Mucosa of descending colon (tissue), 3 donors: ENCODE measurements around the gene DEXI. TPM values are rescaled to one million over a fixed set of nuclear protein-coding genes. Genes with fewer than 3 reads are reported as not detected.
"Not testable (repeated sequence)": the region's sequence is repeated elsewhere in the genome, so short reads cannot be mapped to it uniquely, and the experiment has no call there.

Experiments used
- ATAC-seq: fragments of 200-7000 bp; cut with Tn5 transposase; one replicate; pipeline ENCODE4 v1.9.1; 2020; ENCODE audit warnings: mild to moderate bottlenecking, moderate library complexity
- DNase-seq, 3 donors: peaks; one replicate each; pipeline ENCODE4 v3.0.0-alpha.2; 2020
- H3K36me3 ChIP-seq: fragments of 200-600 bp; one replicate; pipeline ENCODE4 v1.8.0; 2021; ENCODE audit warnings: low read depth, mild to moderate bottlenecking
- H3K4me1 ChIP-seq: fragments of 200-600 bp; one replicate; pipeline ENCODE4 v1.8.0; 2021; ENCODE audit warnings: low read depth, mild to moderate bottlenecking
- H3K4me3 ChIP-seq: fragments of 200-600 bp; one replicate; pipeline ENCODE4 v1.8.0; 2021; ENCODE audit warnings: mild to moderate bottlenecking
- H3K9me3 ChIP-seq: fragments of 200-600 bp; one replicate; pipeline ENCODE4 v1.8.0; 2021; ENCODE audit warnings: mild to moderate bottlenecking
- intact Hi-C, 2 donors: fragments of 100-400 bp; cut with DNase I in 1 of 2; cut with micrococcal nuclease in 1 of 2; formaldehyde crosslinking; loops; one replicate each; pipeline versions ENCODE4 v1.11.0 to v1.11.1; 2022; cut with DNase I, micrococcal nuclease
- total RNA-seq, 3 donors: library from RNA; stranded (reverse); fragmentation: NEBNext Ultra II Directional in 2 of 3; extraction: Animal tissue kit (Norgen Biotek cat#: 25700) in 2 of 3; gene quantifications; one replicate each; pipeline versions ENCODE4 v1.2.1 to v1.2.4, GENCODE V29; 2021 to 2023
- TF ChIP-seq, protein P1 (sequence below): fragments of 200-600 bp; IDR thresholded peaks from one replicate; pipeline ENCODE4 v1.8.0; 2022; ENCODE audit warnings: antibody characterized with exemption, mild to moderate bottlenecking
- donor health status: DM: no; HTN: no; CAD: no; lungs with moderate emphysema.
- donor health status: DM: no; HTN: no; CAD: no.
- donor health status: DM: no; HTN: yes; CAD: no.

Gene DEXI
- total RNA-seq, 3 donors from 2014 or later, result 18.0 to 44.8 (median 26.6) TPM

DNA sequence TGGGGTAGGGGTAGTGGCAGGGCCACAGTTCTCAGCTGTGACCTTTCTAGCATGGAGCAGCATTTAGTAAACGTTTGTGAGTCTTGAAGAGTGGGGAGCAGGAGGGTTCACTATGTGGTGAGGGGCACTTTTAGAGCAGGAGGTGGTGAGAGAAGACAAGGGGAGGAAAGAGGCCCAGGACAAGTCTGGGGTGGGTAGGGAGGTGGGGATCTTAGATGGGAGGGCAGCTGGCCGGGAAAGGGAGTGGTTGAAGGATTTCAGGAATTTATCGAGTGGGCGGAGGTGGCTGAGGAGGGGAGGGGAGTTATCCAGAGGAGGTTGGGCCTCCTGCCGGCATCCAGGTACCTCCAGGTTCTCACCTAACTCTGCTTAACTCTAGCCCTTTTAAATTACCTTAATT, 4.0 kb upstream of the DEXI start:
- ATAC-seq (no peak), DNase-seq (peak in 1 of 3 donors; percentile 45)
- peaks cover 23% of the 10 kb centered on the region for H3K4me1 ChIP-seq
- H3K4me3 ChIP-seq, result no peak overlapping the region
- intact Hi-C loops, result no loop called here
- TF ChIP-seq, protein P1, sequence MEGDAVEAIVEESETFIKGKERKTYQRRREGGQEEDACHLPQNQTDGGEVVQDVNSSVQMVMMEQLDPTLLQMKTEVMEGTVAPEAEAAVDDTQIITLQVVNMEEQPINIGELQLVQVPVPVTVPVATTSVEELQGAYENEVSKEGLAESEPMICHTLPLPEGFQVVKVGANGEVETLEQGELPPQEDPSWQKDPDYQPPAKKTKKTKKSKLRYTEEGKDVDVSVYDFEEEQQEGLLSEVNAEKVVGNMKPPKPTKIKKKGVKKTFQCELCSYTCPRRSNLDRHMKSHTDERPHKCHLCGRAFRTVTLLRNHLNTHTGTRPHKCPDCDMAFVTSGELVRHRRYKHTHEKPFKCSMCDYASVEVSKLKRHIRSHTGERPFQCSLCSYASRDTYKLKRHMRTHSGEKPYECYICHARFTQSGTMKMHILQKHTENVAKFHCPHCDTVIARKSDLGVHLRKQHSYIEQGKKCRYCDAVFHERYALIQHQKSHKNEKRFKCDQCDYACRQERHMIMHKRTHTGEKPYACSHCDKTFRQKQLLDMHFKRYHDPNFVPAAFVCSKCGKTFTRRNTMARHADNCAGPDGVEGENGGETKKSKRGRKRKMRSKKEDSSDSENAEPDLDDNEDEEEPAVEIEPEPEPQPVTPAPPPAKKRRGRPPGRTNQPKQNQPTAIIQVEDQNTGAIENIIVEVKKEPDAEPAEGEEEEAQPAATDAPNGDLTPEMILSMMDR, result no peak
- H3K36me3 ChIP-seq, result no peaks in the 10 kb centered on the region
- no peaks in the 10 kb centered on the region for H3K9me3 ChIP-seq

DNA sequence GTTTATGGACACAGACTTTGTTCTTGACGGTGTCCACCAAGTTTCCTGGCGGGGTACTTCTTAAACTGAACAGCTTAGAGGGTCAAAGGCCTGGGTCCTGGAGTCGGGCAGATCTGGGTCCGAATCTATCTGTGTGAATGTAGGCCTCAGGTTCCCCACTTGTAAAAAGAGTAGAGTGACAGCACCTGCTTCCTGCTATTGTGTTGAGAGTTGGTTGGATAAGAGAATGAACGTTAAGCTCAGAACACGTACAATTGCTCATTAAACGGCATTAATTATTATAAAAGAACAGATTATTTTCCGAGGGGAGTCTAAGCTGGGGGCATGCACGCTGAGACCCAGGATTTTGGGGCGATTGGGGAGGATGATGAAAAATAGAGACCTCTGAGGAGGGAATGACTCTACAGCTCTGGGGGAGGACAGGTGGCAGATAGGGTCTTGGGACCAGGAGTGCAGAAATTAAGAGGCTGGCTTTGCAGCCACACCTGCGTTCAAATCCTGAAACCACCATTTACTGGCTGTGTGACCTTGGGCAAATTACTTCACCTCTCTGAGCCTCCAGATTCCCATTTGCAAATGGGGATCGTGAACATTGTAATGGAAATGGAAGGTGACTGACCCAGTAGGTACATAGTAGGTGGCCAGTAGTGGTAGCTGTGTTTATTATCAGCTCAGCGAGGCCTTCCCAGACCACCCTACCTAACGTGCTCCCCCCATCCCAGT, 3.0 kb upstream of the DEXI start:
- H3K4me3 ChIP-seq, result peak overlapping the region; percentile 90
- DNase-seq (no peak), ATAC-seq (no peak)
- H3K36me3 ChIP-seq, result no peaks in the 10 kb centered on the region
- intact Hi-C loops, result no loop called here
- H3K9me3 ChIP-seq, result no peaks in the 10 kb centered on the region
- TF ChIP-seq, protein P1, result no peak
- H3K4me1 ChIP-seq, result peaks cover 33% of the 10 kb centered on the region

DNA sequence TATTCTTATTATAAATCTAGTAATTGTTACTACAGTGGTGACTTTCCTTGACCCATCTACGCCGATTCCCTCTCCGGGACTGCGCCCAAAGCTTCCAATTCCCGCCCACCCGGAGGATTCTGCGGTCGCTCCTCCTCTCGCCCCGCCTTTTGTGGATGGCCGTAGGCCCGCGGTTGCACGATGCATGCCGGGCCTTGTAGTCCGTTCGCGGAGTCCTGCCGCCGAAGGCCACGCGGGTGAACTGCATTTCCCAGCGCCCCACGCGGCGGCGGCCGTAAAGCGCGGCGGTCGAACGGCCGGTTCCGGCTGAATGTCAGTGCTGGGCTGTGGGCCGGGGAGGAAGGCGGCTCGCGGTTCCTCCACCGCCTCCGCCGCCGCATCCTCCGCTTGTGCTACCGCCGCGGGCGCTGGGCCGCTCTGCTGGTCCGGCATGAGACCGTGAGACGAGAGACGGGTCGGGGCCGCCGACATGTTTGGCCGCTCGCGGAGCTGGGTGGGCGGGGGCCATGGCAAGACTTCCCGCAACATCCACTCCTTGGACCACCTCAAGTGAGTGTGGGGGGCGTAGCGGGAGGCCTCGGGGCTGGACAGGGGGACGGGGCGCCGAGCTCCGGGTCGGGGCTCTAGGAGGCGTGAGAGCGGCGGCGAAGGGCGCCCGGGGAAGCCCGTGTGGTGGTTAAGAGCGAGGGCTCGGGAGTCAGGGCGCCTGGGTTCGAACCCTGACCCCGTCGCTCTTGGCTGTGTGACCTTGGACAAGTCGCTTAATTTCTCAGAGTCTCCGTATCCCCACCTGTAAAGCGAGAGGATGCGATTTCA, 2.2 kb upstream of the DEXI start, which contains the start of gene CLEC16A:
Gene CLEC16A (plus strand): TSS at position 316 of the 816 bp plus-strand sequence. CDS start 154 bp downstream, at position 470.
- H3K4me1 ChIP-seq, result peaks cover 41% of the 10 kb centered on the region
- DNase-seq, result peak; percentile 98 to 99 (median 98)
- ATAC-seq, result peak; percentile 83
- TF ChIP-seq, protein P1, result peak; percentile 18
- H3K36me3 ChIP-seq, result no peaks in the 10 kb centered on the region
- no peaks in the 10 kb centered on the region for H3K9me3 ChIP-seq
- intact Hi-C loops, result no loop called here
- H3K4me3 ChIP-seq, result peak within 1 kb of the TSS; percentile 90

DNA sequence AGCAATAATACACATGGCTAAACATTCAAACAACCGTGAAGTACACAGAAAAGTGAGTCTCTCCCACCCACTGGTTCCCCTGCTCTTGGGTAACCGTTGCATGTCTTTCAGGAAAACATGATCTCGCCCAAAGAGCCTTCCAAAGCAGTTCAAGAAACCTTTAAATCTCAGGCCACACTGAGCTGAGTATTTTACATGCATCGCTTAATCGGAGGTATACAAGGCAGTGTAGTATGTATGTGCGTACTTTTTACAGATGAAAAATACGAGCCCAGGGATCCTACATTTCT, 741 bp upstream of the DEXI start:
- ATAC-seq, result no peak
- intact Hi-C loops, result no loop called here

DNA sequence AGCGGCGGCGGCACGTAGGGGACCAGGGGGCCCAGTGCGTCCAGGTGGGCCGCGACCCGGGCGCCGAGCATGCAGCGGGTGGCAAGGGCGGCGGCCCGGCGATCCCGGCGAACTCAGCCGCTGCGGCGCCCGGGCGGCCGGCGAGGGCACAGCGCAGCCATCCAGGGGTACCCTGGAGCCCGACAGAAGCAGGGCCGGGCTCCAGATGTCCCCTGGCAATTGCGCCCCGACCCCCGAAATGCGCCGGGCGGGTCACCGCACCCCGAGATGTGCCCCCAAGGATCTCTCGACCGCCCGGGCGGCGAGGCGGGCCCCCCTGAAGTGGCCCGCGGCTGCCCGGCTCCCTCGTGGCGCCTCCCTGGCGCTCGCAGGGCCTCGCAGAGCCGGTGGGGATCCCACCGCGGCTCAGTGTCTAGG, 325 bp downstream of the DEXI start:
- Histone ChIP-seq H3K4me1 (peaks cover 66% of the 10 kb centered on the region), H3K4me3 (peak overlapping the region; percentile 50)
- H3K36me3 ChIP-seq, DNase-seq, intact Hi-C loops, H3K9me3 ChIP-seq: not testable (repeated sequence)
- peak; percentile 23 for ATAC-seq

More for the DNA sequence above, 741 bp upstream of the DEXI start:
- H3K9me3 ChIP-seq, result no peaks in the 10 kb centered on the region
- no peak overlapping the region for H3K4me3 ChIP-seq
- no peaks in the 10 kb centered on the region for H3K36me3 ChIP-seq
- H3K4me1 ChIP-seq, result peaks cover 56% of the 10 kb centered on the region
- TF ChIP-seq, protein P1, result no peak
- no peak for DNase-seq
